Hepatocyte (in vitro differentiated cells): ENCODE measurements around the gene ZFX.

Experiments
- CTCF ChIP-seq: fragments of 200-600 bp; sonication (generic); IDR thresholded peaks from 2 replicates; pipeline ENCODE4 v1.5.1; 2016; ENCODE audit warnings: antibody characterized with exemption, mild to moderate bottlenecking; ENCODE audit not compliant: poor library complexity
- EZH2 ChIP-seq: fragments of 200-600 bp; sonication (generic); IDR thresholded peaks from 2 replicates; pipeline ENCODE4 v1.6.1; 2016; ENCODE audit warnings: antibody characterized with exemption, mild to moderate bottlenecking, borderline replicate concordance

- TF ChIP-seq EZH2 (no peak), CTCF (no peak)
Measured at GRCh38 chrX:24147165-24147564, 2.4 kb upstream of the ZFX start.
